Midbrain (tissue), 1 donor: Measurements from ENCODE around the gene PPP4C.
"Not testable (repeated sequence)": the region's sequence is repeated elsewhere in the genome, so short reads cannot be mapped to it uniquely, and the experiment has no call there.

Experiments used
- DNase-seq: peaks from one replicate; lab custom pipeline; 2025; lab: John Stamatoyannopoulos, UW

Gene PPP4C

DNA sequence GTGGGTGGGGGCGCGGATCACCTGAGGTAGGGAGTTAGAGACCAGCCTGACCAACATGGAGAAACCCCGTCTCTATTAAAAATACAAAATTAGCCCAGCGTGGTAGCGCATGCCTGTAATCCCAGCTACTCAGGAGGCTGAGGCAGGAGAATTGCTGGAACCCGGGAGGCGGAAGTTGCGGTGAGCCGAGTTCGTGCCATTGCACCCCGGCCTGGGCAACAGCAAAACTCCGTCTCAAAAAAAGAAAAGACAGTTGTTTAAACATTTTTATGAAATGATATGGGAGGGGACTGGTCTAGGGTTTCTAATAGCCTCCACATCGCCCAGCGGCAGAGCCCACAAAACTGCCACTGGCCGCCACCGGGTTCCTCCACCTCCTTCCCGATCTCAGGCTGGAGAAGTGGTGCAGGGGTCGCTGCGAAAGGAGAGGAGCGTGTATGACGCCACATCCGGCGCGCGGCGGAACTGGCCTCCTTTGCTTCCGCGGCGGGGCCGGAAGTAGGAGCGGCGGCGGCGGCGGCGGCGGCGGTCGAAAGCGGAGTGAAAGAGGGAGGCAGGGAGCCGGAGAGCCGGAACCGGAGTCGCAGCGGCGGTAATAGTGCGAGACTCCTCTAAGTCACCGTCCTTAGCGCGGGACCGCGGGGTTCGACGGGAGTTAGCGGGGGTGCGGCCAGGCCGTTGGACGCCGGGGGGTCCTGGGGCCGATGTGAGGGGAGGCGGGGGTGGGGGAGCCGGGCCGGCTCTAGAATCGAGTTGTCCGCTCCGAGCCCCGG lies at the start of gene PPP4C:
Gene PPP4C, plus strand, starts transcription at position 492 of the 773 bp plus-strand sequence. CDS start 384 bp downstream, outside the sequence.
- DNase-seq, result peak; percentile 83

DNA sequence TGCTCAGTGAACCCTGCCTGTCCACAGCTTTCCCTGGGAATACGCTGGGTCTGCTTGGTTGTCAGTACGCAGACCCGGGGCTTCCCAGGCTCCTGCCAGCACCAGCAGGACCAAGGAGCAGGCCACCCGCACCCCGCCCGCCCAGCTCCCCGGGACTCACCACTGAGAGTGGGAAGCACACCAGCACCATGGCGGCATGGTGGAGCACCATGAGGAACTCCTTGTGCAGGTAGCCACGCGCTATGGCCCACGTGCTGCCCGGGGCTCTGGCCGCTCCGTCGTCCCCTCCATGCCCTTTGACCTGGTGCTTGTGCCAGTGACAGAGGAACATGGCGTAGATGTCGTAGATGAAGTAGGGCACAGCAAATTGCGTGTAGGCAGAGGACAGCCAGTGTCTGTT lies 49.3 kb upstream of the PPP4C start:
- DNase-seq, result no peak

DNA sequence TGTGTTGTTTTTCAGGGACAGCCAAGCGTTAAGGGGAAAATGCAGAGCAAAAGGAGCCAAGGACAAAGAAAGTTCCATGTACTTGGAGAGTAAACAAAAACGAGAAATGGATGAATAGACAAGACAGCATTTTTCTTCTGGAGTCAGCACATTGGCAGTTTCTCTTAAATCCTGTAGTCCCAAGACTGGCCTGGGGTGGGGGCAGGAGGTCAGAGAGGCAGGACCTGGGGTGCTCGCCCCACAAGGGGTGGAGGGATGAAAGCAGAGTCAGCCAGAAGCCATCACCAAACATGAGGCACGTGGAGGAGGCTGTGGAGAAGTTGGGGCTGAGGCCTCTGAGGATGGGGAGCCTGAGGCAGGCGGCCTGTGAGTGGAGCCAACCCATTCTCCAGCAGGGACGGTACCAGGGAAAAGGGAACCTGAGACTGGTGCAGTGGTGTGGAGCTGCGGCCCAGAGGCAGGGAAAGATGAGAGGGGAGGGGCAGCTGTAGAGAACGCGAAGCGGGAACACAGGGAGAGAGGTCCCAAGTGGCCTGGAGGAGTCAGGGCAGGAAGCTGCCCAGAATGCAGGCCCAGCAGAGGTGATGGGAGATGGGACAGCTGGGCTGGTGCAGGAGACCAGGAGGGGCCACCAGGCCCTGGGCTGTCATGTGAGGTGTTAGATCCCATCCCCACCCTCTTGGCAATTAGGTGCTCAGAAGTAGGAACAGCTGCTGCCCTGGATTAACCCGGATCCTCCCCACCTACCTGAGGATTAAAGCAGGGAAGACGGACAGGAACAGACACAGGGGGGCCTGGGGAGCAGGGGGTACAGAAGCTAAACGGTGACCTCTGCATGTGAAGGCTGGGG lies 48.0 kb upstream of the PPP4C start:
- DNase-seq, result no peak

DNA sequence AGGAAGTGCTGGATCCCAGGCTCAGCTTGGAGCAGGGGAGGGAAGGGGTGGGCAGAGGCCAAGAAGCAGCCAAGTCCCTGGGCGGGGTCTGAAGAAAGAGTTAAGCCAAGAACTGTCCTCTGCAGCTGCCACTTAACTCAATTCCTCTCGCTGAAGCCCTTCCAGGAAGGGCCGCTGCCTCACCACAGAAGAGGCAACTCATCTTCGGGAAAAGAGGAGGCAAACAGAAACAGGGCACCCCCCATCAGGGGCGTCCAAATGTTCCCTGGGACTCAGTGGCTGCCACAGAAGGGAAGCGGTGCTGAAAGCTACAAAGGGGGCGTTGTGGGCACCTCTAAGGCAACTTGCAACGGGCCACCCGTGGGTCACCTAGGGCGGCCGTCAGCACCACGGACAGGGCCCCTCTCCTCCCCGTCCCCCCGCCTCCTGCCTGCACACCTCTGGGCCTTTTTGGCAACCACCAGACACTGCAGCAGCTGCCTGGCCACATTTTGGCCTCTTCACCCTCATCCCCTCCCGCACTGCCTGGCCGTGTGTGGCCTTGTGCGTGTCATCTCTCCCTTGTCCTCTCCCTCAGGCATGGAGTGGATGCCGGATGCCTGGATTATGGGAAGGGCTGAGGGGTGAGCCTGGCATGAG lies 47.2 kb upstream of the PPP4C start:
- no peak for DNase-seq

DNA sequence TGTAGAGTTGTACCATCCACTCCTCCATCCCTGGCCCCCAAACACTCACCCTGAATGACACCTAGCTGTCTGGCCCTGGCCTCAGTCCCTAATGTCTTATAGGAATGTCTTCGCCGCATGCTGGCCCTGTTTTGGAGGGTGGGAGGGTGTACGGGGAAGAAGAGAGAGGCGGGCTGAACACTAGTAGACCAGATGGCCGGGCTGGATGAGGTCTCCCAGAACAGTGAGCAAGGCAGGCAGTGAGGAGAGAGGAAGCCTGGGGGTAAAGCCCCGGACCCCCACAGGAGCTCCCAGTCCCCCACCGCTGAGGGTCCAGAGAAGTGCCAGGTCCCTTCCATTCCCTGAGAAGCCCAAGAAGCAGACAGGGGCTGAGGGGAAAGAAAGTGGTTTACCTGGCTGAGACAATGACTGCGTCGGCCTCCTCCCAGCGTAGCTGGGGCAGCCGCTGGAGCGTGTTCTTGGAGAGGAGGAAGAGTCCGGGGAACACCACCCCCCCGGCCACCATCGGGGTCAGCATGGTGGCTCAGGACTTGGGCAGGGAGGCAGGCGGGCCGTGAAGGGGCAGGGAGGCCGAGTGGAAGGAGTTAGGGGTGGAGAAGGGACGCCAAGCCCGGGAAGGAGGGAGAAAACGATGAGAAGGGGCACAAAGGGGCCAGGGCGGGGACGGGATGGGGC lies 45.6 kb upstream of the PPP4C start:
- no peak for DNase-seq

DNA sequence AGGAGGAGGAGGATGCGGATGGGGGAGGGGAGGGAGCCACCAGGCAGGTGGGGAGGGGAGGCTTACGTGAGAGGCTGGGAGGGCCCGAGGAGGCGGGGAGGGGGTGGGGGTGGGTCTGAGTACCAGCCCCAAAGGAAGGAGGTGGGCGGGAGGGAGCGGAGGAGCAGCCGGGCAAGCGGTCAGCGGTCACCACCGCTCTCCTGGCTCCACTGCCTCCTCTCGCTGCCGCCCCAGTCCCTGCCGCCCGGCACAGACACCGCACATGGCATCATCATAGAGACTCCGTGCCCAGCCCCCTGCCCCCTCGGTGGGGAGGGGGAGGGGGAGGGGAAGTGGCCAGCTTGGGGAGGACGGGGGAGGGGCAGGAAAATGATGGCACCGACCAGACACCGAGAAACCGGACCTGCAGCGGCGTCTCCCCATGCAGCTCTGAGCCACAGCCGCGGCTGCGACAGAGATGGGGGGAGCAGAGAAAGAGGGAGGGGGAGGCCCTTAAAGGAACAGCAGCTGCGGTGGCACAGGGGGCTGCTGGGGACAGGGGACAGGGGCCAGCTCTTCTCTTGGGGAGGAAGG lies 44.9 kb upstream of the PPP4C start, which contains the start of gene TLCD3B:
Gene TLCD3B, minus strand, starts transcription at position 431 of the 573 bp plus-strand sequence. CDS start 744 bp downstream, outside the sequence.
- DNase-seq, result no peak

DNA sequence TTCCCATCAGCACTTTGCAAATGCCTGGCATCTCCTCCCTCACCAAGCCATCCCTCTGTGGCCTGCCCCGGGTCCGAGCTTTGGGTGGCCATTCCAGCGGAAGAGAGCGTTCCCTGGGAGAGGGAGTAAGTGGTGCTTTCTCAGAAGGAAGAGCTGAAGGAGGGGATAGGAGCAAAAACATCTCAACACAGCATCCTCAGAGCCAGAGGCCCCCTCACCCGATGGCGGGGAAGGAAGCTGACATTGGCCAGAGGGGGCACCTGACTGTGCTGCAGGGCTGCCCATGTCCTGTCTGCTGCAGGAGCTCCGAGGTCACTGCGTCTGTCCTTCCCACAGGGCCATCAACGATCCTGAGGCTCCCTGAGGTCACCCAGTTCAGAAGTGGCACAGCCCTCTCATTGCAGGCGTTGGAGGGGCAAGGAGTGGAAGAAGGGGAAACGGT lies 44.3 kb upstream of the PPP4C start:
- DNase-seq, result no peak

DNA sequence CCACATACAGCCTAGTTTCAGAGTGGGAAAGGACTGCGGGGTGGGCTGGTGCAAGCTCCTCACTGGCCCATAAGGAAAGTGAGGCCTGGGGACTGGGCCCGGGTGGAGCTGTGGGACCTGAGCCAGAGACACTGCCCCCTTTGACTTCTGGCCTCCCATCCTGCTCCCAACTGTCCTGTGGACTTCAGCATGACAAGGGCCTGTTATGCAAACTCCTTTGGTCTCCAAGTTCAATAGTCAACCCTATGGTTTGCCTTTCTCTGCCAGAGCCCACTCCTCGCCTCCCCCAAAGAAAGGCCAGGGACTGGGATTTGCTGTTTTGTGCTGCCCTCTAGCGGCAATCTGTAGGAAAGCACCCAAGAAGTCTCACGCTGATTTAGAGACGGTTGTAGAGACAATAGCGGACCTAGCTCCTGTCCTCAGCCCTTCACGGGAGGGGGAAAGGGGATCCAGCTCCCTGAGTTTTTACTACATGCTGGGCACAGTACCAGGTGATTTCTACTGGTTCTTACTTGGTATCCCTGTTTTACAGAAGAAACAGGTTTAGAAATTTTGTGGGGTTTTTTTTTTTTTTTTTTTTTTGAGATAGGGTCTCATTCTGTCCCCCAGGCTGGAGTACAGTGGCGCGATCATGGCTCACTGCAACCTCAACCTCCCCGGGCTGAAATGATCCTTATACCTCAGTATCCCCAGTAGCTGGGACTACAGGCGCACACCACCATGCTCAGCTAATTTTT lies 43.5 kb upstream of the PPP4C start:
- peak; percentile 66 for DNase-seq

DNA sequence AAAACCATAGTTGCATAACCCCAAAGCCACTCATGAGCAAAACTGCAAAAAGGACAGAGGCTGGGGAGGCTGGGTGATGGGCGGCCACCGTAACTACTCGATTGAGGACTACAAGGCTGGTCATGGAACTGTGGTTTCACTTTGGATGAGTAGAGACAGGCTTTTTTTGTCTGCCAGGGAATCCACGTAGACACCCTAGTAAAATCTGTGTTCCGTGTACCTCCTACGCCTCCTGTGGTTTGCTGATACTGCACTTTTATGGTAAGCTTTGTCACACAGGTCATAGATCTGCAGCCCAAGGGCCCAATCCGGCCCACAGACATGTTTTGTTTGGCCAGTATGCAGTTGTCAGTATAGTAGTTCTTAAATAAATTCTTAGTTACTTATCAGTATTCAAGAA lies 42.5 kb upstream of the PPP4C start:
- no peak for DNase-seq

DNA sequence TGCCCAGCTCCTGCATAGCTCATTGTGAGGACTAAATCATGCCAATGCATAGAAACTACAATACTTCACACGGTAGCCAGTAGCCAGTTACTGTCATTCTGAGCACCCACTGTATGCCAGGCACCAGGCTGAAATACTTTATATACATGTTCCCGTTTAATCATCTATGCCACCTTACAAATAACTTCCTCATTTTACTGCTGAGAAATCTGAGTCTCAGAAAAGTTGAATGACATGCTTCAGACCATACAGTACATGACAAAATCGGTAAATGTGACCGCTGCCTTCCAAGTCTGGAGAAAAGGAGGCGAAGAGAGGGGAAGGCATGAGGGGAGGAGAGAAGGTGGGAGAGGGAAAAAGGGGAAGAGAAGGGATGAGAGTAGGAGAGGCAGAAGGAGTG lies 35.6 kb upstream of the PPP4C start:
- DNase-seq, result no peak

DNA sequence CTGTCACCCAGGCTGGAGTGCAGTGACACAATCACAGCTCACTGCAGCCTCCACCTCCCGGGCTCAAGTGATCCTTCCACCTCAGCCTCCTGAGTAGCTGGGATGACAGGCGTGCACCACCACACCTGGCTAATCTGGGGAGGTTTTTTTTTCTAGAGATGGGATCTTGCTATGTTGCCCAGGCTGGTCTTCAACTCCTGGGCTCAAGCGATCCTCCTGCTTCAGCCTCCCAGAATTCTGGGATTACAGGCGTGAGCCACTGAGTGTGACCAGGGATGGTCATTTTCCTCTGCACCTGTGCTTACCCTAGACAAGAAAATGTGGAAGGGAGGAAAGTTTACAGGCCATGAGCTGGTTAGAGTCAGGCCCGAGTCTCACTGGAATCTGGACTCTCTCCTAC lies 35.1 kb upstream of the PPP4C start:
- not testable (repeated sequence) for DNase-seq

DNA sequence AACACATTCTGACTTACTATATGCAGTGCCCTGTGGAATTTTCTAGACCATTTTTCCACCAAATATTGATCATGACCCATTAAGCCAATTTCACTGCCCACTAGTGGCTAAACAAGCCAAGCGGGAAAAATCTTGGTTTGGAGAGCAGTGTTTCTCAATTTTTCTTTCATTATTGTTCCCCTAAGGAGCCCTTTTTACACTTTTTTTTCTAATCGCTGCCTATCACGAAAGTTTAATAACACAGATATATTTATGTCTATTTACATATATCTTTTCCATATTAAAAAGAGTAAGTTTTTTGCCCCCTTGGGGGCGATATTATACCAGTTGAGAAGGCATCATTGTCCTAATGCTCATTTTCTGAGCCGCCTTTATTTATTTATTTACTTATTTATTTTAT lies 34.0 kb upstream of the PPP4C start:
- peak; percentile 12 for DNase-seq

DNA sequence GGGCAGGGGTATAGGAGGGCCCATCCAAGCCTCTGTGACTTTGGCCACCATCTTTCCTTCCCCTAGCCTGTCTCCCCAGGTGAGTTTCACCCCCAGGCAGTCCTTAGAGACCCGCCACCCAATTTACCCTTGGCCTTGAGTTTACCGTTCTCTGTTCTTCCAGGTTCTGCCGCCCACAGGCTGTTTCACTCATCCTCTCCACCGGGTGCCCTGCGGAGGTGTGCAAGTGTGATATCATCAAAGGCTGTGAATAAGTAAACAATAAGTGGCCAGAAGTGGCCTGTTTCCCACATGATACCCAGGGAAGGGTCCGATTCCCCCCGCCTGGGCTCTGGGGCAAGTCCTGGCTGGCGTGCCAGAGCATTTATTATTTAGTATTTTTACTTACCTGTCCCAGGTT lies 29.6 kb upstream of the PPP4C start:
- DNase-seq, result no peak

DNA sequence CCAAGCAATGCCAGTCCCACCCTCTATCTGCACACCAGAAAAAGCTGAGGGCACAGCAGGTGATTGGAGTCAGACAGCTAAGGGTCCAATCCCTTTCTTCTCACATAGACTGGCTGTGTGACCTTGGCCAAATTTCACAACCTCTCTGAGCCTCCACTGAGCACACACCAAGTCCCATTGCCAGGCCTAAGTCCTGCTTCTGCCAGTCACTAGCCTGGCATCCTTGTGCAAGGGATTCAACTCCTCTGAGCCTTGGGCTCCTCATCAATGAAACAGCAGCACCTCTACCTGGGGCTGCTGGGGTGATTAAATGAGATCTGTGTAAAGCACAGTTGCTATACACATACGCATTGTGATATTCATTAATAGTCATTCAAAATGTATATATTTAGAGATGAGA lies 29.2 kb upstream of the PPP4C start:
- DNase-seq, result no peak

DNA sequence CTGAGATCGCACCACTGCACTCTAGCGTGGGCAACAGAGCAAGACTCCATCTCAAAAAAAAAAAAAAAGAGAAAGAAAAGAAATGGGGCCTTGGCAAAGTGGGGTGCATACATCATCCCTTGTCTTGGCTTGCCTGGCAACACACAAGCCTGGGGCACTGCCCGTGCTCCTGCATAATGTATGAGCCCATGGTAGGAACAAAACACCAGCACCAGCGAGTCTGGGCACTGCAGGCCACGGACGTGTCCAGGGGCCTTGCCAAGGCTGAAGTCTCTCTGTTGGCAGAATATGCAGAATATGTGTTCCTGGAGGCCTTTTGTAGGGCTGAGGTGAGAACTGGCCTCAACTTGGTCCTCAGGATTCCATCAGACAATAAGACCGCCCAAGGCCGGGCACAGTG lies 25.9 kb upstream of the PPP4C start:
- peak; percentile 65 for DNase-seq

DNA sequence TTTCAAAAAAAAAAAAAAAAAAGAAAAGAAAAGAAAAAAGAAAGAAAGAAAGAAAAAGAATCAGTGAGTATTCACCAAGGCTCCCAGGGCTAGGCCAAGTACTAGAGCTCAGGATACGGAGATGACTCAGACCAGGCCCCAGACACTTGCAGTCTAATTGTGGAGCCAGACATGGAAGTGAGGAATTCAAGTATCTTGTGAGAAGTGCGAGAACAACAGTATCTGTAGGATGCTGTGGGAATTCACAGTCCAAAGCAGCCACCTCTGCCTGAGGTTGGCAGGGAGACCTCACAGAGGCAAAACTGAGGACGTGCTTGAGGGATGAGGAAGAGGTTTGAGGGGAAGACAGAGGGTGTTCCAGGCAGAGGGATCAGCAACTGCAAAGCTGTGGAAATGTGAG lies 24.3 kb upstream of the PPP4C start:
- no peak for DNase-seq

DNA sequence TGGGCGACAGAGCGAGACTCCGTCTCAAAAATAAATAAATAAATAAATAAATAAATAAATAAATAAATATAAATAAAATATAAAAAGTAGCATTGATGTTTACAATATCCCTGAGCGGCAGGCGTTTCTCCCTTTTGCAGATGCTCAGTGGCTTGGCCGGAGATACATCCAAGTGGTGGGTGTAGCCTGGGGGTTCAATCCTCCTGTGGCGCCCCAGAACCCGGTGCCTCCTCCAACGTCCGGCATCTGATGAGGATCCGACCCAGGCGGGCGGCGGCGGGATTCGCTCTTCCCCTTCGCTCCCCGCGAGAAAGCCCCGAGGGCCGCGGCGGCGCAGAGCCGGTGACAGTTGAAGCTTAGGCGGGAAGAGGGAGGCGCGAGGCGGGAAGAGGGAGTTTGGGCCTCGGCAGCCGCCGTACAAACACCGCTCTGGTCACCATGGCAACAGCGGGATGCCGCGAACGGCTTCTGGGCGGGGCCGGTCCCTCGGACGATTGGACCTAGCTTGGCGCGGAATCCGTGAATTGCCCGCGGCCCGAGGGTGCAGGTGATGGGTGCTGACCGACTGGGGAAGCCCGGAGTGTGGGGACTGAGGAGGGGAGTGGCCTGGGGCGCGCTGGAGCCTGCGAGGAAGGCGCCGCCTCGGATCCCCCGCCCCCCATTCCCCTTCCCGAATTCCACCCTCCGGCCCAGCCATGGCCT lies 23.0 kb upstream of the PPP4C start:
- peak; percentile 86 for DNase-seq

DNA sequence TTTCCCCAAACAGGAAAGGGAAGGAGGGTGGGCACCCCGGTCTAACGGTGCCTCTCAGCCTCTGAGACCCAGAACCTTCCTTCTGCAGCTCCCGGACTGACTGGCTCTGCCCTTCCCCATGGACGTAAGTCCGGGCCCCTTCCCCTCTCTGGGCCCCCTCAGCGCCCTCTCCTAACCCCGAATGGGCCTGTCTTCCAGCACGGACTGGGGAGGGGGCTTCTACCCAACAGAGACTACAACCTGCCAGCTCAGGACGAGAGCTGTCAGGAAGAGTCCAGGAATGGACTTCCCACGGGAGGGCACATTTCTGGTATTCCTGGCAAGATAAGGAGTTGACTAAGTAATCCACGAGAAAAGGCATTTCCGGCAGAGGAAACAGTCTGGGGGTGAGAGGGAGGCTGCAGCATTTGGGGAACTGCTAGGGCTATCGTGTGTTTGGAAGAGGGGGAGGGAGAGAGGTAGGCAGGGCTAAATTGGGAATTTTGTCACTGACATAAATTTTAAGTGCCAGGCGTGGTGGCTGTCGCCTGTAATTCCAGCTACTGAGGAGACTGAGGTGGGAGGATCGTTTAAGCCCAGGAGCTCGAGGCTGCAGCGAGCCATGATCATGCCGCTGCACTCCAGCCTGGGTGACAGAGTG lies 22.3 kb upstream of the PPP4C start:
- no peak for DNase-seq

DNA sequence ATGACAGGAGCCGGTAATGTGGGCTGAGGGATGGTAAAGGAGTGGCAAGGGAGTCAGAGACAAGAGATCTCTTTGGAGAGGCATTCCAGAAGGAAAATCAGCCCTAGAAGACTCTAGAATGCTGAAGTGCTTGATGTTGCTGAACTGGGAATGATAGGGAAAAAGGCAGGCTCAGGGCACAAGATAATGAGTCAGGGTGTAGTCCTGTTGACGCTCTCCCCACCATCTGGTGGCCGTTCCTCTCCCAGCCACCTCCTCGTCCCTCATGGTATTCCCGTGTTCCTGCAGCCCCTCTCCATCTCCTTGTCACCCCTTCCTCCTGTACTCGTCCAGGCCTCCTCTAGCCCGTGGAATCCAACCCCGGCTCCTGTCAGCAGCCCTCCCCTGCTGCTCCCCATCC lies 21.3 kb upstream of the PPP4C start:
- DNase-seq, result no peak
